ENCODE results near the gene KLHDC8B. TPM values are rescaled to one million over a fixed set of nuclear protein-coding genes. Genes with fewer than 3 reads are reported as not detected.

The KLHDC8B gene
- total and polyA plus RNA-seq, 2 of the 4 experiments (the other 2 are of a cell fraction) = 16.3 to 16.5 TPM

GRCh38 chr3:49151610-49152009 is 19.8 kb upstream of the KLHDC8B start:
- H3K79me1 ChIP-seq (ENCODE audit: low read depth in 1 of 2, low read length in 2 of 2) = no peaks in the 10 kb centered on the region
- DNase-seq = no peak
- CTCF ChIA-PET = no interaction called here
- no peak overlapping the region for H3K4me2 ChIP-seq (ENCODE audit: low read depth, low read length)
- no peak overlapping the region for H4K5ac ChIP-seq (ENCODE audit: low read depth, low read length)
- H2AK5ac ChIP-seq (ENCODE audit: low read depth, low read length) = no peak overlapping the region
- POLR2A ChIA-PET (ENCODE audit: unreplicated experiment) = interaction anchor here (0.9 kb wide), 1 partner anchor 19 kb away, joined by 3 read pairs; the partner anchor contains the start of gene LAMB2
- H3K36me3 ChIP-seq (ENCODE audit: control insufficient read depth, insufficient read depth, low read length) = no peaks in the 10 kb centered on the region
- H2BK5ac ChIP-seq (ENCODE audit: low read depth, low read length, poor library complexity, severe bottlenecking) = no peak overlapping the region
- intact Hi-C loops (cut with micrococcal nuclease) (no loop called here), in situ Hi-C loops (cut with MboI; ENCODE audit: low sequenced_read_pairs) (loop anchor here (25.0 kb wide), 1 partner anchor 286 kb away; the partner anchor contains the start of gene NICN1), dilution Hi-C loops (cut with HindIII; ENCODE audit: low sequenced_read_pairs, unreplicated experiment) (no loop called here)
- no peak overlapping the region for H4K8ac ChIP-seq (ENCODE audit: low read depth in 2 of 2, low read length in 2 of 2)
- 80% methylated on average over 1 of the region's 2 CpGs; no CpG with 5 or more reads in 1 of the 2 experiments for WGBS, 2 experiments (ENCODE audit: extremely low coverage in 2 of 2, insufficient read length in 1 of 2)
- H2BK15ac ChIP-seq (ENCODE audit: low read depth, low read length) = no peak overlapping the region
- no peak overlapping the region for H4K91ac ChIP-seq (ENCODE audit: insufficient read depth, low read depth, low read length)
- no peak overlapping the region for H2AK9ac ChIP-seq (replicated peaks; ENCODE audit: low read depth, low read length, poor library complexity)
- no peak overlapping the region for H3K27ac ChIP-seq (ENCODE audit: insufficient read depth, low read length)
- H3K18ac ChIP-seq (ENCODE audit: low read depth, low read length) = no peak overlapping the region
- H2AFZ ChIP-seq (replicated peaks; ENCODE audit: low read length, poor library complexity) = no peak overlapping the region
- H3K9ac ChIP-seq (ENCODE audit: low read depth, low read length) = no peak overlapping the region
- TF ChIP-seq SMC3 (IDR thresholded peaks at IDR 0.05; ENCODE audit: low read depth, low read length) (no peak), MAZ (IDR thresholded peaks at IDR 0.05; ENCODE audit: borderline replicate concordance, low read depth, low read length) (no peak), BHLHE40 (IDR thresholded peaks at IDR 0.05; ENCODE audit: low read depth, low read length) (no peak), MAFK (IDR thresholded peaks at IDR 0.05; ENCODE audit: low read depth, low read length) (no peak), RAD21 (IDR thresholded peaks at IDR 0.05; ENCODE audit: low read length) (no peak), CEBPB (IDR thresholded peaks at IDR 0.05; ENCODE audit: low read depth, low read length) (no peak), RFX5 (IDR thresholded peaks at IDR 0.05; ENCODE audit: low read depth, low read length) (no peak), MXI1 (IDR thresholded peaks at IDR 0.05; ENCODE audit: borderline replicate concordance, low read depth, low read length) (no peak), FOS (IDR thresholded peaks at IDR 0.05; ENCODE audit: low read depth, low read length) (no peak), CHD1 (IDR thresholded peaks at IDR 0.05; ENCODE audit: low read depth, low read length) (no peak), NFE2L2 (IDR thresholded peaks at IDR 0.05; ENCODE audit: low read depth, low read length) (no peak)
- TF ChIP-seq, protein P1, sequence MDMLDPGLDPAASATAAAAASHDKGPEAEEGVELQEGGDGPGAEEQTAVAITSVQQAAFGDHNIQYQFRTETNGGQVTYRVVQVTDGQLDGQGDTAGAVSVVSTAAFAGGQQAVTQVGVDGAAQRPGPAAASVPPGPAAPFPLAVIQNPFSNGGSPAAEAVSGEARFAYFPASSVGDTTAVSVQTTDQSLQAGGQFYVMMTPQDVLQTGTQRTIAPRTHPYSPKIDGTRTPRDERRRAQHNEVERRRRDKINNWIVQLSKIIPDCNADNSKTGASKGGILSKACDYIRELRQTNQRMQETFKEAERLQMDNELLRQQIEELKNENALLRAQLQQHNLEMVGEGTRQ (IDR thresholded peaks at IDR 0.05; ENCODE audit: low read depth, low read length) = no peak
- TF ChIP-seq, protein P2, sequence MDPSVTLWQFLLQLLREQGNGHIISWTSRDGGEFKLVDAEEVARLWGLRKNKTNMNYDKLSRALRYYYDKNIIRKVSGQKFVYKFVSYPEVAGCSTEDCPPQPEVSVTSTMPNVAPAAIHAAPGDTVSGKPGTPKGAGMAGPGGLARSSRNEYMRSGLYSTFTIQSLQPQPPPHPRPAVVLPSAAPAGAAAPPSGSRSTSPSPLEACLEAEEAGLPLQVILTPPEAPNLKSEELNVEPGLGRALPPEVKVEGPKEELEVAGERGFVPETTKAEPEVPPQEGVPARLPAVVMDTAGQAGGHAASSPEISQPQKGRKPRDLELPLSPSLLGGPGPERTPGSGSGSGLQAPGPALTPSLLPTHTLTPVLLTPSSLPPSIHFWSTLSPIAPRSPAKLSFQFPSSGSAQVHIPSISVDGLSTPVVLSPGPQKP (IDR thresholded peaks at IDR 0.05; ENCODE audit: borderline replicate concordance, low read depth, low read length) = no peak
- TF ChIP-seq, protein P3, sequence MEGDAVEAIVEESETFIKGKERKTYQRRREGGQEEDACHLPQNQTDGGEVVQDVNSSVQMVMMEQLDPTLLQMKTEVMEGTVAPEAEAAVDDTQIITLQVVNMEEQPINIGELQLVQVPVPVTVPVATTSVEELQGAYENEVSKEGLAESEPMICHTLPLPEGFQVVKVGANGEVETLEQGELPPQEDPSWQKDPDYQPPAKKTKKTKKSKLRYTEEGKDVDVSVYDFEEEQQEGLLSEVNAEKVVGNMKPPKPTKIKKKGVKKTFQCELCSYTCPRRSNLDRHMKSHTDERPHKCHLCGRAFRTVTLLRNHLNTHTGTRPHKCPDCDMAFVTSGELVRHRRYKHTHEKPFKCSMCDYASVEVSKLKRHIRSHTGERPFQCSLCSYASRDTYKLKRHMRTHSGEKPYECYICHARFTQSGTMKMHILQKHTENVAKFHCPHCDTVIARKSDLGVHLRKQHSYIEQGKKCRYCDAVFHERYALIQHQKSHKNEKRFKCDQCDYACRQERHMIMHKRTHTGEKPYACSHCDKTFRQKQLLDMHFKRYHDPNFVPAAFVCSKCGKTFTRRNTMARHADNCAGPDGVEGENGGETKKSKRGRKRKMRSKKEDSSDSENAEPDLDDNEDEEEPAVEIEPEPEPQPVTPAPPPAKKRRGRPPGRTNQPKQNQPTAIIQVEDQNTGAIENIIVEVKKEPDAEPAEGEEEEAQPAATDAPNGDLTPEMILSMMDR (conservative IDR thresholded peaks at IDR 0.05; ENCODE audit: low read depth, low read length) = no peak
- no peaks in the 10 kb centered on the region for H3K9me3 ChIP-seq (ENCODE audit: control insufficient read depth, insufficient read depth, low read length)
- ATAC-seq (ENCODE audit: low read depth) = no peak
- H3K4ac ChIP-seq (ENCODE audit: low read depth, low read length) = no peak overlapping the region
- no peaks in the 10 kb centered on the region for H4K20me1 ChIP-seq (ENCODE audit: insufficient read depth, low read length)
- H3K9me1 ChIP-seq (ENCODE audit: insufficient read depth, low read length) = no peaks in the 10 kb centered on the region
- H2BK120ac ChIP-seq (ENCODE audit: low read depth, low read length) = no peak overlapping the region
- no peak overlapping the region for H2BK20ac ChIP-seq (ENCODE audit: low read depth, low read length)
- no peaks in the 10 kb centered on the region for H3K27me3 ChIP-seq (ENCODE audit: control insufficient read depth, insufficient read depth, low read length)
- no peaks in the 10 kb centered on the region for H3K4me1 ChIP-seq (ENCODE audit: control insufficient read depth, insufficient read depth, low read length)
- BruUV-seq (replicated peaks) = no TSS peak
- no peak overlapping the region for H3K4me3 ChIP-seq (ENCODE audit: insufficient read depth, low read depth, low read length)
- no peak overlapping the region for H3K23ac ChIP-seq (ENCODE audit: low read depth, low read length)
- no peak overlapping the region for H3K14ac ChIP-seq (replicated peaks; ENCODE audit: low read depth, low read length)
- no peak overlapping the region for H3K56ac ChIP-seq (ENCODE audit: extremely low read depth, insufficient read depth, low read length)
